Measurements from ENCODE around the gene RD3L. TPM values are rescaled to one million over a fixed set of nuclear protein-coding genes. Genes with fewer than 3 reads are reported as not detected.

Gene RD3L
- total RNA-seq, 2 experiments from 2014 or later = not detected

DNA sequence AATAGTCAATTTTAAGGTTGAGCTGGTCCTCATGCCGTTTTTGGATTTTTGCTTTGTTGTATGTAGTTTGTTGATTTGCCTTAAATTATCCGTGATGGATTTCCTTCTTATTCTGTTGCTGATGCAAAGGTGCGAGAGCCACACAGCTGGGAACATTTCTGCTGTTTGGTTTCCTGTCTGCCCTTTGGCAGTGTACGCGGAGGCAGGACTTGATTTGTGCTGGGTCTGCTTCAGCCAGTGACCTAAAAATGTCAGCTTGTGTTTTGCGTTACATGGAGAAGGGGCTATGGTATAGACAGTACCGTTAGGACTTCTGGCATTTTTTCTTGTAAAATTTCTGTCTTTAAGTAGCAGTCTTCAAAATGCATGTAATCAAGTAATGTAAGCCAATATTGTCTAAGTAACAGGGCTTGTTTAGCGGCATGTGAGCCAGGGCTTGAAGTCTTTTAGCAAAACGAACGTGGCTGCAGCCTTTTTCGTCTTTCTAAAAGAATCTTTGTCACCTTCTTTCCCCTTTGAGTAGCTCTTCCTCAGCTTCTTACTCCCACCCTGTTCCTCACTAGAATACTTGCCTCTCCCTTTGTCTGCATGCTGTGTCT lies 18.2 kb upstream of the RD3L start:
- Mint-ChIP-seq H3K4me3 (no peak overlapping the region), H3K9me3 (no peaks in the 10 kb centered on the region), H3K27ac (no peak overlapping the region), H3K4me1 (ENCODE audit: low read depth) (no peaks in the 10 kb centered on the region), H3K36me3 (ENCODE audit: low read depth) (no peaks in the 10 kb centered on the region), H3K27me3 (peaks cover 4% of the 10 kb centered on the region)
- TF ChIP-seq, protein P1, sequence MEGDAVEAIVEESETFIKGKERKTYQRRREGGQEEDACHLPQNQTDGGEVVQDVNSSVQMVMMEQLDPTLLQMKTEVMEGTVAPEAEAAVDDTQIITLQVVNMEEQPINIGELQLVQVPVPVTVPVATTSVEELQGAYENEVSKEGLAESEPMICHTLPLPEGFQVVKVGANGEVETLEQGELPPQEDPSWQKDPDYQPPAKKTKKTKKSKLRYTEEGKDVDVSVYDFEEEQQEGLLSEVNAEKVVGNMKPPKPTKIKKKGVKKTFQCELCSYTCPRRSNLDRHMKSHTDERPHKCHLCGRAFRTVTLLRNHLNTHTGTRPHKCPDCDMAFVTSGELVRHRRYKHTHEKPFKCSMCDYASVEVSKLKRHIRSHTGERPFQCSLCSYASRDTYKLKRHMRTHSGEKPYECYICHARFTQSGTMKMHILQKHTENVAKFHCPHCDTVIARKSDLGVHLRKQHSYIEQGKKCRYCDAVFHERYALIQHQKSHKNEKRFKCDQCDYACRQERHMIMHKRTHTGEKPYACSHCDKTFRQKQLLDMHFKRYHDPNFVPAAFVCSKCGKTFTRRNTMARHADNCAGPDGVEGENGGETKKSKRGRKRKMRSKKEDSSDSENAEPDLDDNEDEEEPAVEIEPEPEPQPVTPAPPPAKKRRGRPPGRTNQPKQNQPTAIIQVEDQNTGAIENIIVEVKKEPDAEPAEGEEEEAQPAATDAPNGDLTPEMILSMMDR (IDR thresholded peaks at IDR 0.05) = no peak
- ATAC-seq (no peak), DNase-seq (no peak)
- CTCF ChIA-PET = interaction anchor here (1.0 to 1.7 kb wide), 2 partner anchors 8 to 19 kb away, joined by 3 to 4 read pairs; partner anchors contain the start of gene RD3L
- intact Hi-C loops (cut with micrococcal nuclease) = no loop called here
- POLR2A ChIA-PET = no interaction called here

DNA sequence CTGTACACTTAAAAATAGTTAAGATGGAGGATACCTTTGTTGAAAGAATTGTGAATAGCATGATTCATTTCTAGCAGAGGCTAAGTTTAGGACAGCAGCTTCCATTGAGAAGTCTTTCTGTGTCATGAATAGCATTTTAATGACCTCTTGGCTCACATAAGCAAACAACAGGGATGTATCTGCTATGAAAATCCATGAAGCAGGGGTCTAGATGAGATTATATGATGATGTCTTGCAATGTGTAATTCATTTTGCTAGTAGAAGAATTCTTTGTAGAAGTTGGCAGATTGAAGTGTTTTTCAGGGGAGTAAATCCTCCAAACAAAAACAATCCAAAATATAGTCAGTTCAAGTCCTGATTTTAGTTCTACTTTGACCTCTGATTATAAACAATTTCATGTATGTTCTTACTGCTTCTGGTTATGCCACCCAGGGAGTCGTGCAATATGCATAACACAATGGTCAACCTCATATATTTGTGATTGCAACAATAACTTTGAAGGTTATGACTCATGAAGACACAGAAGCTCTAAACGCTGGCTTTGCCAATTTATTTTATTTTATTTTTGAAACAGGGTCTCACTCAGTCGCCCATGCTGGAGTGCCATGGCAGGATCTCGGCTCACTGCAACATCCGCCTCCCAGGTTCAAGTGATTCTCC lies 6.9 kb upstream of the RD3L start:
- Mint-ChIP-seq H3K27me3 (peaks cover 13% of the 10 kb centered on the region), H3K4me1 (ENCODE audit: low read depth) (no peaks in the 10 kb centered on the region), H3K4me3 (no peak overlapping the region), H3K27ac (no peak overlapping the region), H3K9me3 (peaks cover 2% of the 10 kb centered on the region), H3K36me3 (ENCODE audit: low read depth) (no peaks in the 10 kb centered on the region)
- CTCF ChIA-PET = no interaction called here
- DNase-seq = no peak
- intact Hi-C loops (cut with micrococcal nuclease) = no loop called here
- no peak for ATAC-seq
- POLR2A ChIA-PET = no interaction called here
- TF ChIP-seq, protein P1 (IDR thresholded peaks at IDR 0.05) = no peak

DNA sequence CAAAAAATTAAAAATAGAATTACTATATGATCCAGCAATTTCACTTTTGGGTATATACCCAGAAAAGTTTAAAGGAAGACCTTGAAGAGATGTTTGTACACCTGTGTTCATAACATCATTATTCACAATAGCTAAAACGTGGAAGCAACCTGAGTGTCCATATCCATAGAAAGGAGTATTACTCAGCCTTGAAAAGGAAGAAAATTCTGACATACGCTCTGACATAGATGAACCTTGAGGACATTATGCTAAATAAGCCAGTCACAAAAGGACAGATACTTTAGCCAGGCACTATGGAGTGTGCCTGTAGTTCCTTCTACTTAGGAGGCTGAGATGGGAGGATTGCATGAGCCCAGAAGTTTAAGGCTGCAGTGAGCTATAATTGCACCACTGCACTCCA lies 6.1 kb upstream of the RD3L start:
- TF ChIP-seq, protein P1 (IDR thresholded peaks at IDR 0.05) = no peak
- Mint-ChIP-seq H3K27me3 (peaks cover 14% of the 10 kb centered on the region), H3K27ac (no peak overlapping the region), H3K4me3 (no peak overlapping the region), H3K36me3 (ENCODE audit: low read depth) (no peaks in the 10 kb centered on the region), H3K4me1 (ENCODE audit: low read depth) (no peaks in the 10 kb centered on the region), H3K9me3 (peaks cover 2% of the 10 kb centered on the region)
- DNase-seq = no peak
- intact Hi-C loops (cut with micrococcal nuclease) = no loop called here
- ChIA-PET CTCF (no interaction called here), POLR2A (no interaction called here)
- no peak for ATAC-seq

DNA sequence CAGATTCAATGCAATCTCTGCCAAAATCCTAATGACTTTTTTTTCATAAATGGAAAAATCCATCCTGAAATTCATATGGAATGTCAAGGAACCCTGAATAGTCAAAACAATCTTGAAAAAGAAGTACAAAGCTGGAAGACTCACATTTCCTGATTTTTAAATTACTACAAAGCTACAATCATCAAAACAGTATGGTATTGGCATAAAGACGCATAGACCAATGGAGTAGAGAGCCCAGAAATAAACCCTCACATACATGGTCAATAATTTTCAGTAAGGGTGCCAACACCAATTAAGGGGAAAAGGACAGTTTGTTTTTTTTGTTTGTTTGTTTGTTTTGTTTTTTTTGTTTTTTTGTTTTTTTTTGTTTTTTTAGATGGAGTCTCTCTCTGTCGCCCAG lies 4.6 kb upstream of the RD3L start:
- Mint-ChIP-seq H3K36me3 (ENCODE audit: low read depth) (no peaks in the 10 kb centered on the region), H3K27ac (no peak overlapping the region), H3K27me3 (peaks cover 18% of the 10 kb centered on the region), H3K4me3 (no peak overlapping the region), H3K4me1 (ENCODE audit: low read depth) (no peaks in the 10 kb centered on the region), H3K9me3 (peaks cover 2% of the 10 kb centered on the region)
- ChIA-PET CTCF (interaction anchor here (1.2 kb wide), 1 partner anchor 46 kb away, joined by 4 read pairs; no protein-coding TSS in a partner anchor), POLR2A (no interaction called here)
- intact Hi-C loops (cut with micrococcal nuclease) = no loop called here
- ATAC-seq (no peak), DNase-seq (no peak)
- TF ChIP-seq, protein P1 (IDR thresholded peaks at IDR 0.05) = no peak

DNA sequence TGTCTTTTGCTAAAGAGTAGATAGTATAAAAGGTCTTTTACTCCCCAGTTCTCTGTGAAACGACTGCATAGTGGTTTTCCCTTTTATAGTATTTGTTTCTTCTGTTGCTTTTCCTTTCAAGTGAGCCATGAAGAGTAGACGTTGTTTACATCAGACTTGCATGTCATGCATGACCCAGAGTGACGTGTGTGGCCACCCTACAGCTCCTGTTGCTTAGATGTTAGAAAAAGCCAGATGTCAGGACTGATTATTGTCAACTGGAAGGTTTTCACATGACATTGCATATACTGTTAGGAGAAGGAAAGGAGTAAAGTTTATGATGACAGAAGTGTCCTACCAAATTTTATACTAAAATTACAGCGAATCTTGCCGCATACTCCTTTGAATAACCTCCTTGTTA lies 1.3 kb upstream of the RD3L start:
- Mint-ChIP-seq H3K4me1 (ENCODE audit: low read depth) (no peaks in the 10 kb centered on the region), H3K27ac (no peak overlapping the region), H3K9me3 (peaks cover 2% of the 10 kb centered on the region), H3K4me3 (no peak overlapping the region), H3K27me3 (peaks cover 28% of the 10 kb centered on the region), H3K36me3 (ENCODE audit: low read depth) (no peaks in the 10 kb centered on the region)
- DNase-seq (no peak), ATAC-seq (no peak)
- ChIA-PET POLR2A (no interaction called here), CTCF (no interaction called here)
- intact Hi-C loops (cut with micrococcal nuclease) = no loop called here
- TF ChIP-seq, protein P1 (IDR thresholded peaks at IDR 0.05) = no peak
